Ovary (tissue), 3 donors: ENCODE data around the gene CACNG7.
A peak's percentile ranks its signal among the peaks of the same experiment; 100 is the strongest.

Source experiments
- CTCF ChIP-seq, 3 donors: fragments of 450-650 bp in 2 of 3; fragments of 200-600 bp in 1 of 3; IDR thresholded peaks; one replicate each; pipeline versions ENCODE4 v1.5.1 to v1.8.0; 2016 to 2022; ENCODE audit warnings: antibody characterized with exemption in 3 of 3, mild to moderate bottlenecking in 1 of 3
- POLR2A ChIP-seq: fragments of 450-650 bp; IDR thresholded peaks from one replicate; pipeline ENCODE4 v1.6.1; 2017; ENCODE audit warnings: antibody characterized with exemption, mild to moderate bottlenecking, moderate library complexity
- donor health status: DM: no; HTN: no; CAD: no.

DNA sequence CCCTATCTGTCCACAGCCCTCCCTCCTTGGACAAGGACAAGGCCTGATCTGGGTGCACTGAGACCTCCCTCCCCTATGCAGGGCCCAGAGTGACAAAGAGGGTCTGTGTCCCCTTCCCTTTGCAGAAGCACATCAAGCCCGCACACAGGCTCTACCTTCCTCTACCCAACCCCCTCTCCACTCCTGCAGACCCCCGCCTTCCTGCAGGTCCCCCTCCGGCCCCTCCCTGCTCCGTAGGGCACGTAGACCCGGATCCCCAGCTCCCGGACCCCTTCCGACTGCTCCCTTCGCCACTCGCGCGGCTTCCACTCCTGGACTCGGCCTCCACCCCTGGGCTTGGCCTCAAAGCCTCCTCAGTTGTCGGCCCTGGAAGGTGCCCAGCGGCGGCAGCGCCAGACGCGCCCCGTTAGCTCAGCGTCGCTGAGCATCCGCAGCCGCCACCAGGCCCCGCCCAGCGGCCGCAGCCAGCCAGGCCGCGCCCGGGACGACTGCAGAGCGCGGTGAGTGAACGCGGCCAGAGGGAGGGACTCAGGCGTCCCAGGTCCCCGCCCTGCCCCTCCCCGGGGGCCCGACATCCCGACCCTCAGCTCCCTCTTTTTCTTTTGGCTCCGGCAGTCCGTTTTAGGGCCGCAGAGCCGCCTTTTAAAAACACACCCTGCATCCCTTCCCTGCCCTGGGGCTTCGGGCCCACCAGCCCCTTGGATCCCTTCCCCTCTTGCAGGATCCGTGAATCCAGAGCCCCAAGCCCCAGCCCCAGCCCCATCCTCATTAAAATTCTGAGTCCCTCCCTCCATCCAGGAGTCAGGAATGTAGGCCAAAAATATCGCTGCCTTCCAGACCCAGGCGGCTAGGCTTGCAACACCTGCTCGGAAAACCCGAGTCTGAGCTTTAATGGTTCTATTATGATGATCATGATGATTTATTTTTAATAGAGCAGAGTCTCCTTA lies 42.9 kb upstream of the CACNG7 start:
- TF ChIP-seq CTCF (IDR thresholded peaks at IDR 0.05) (no peak), POLR2A (peak; percentile 22)
